OCI-LY3 (cell line): ENCODE measurements around the gene TMEM91.

Experiments
- CTCF ChIP-seq: fragments of 200-600, 300-600 bp; sonication (generic); IDR thresholded peaks from 2 replicates; pipeline ENCODE4 v1.5.1; 2014; ENCODE audit warnings: antibody characterized with exemption, low read length, low read depth
- EZH2phosphoT487 ChIP-seq: fragments of 200-600 bp; shearing (Covaris generic); IDR thresholded peaks from 2 replicates; pipeline ENCODE4 v1.6.1; 2018; ENCODE audit warnings: antibody characterized with exemption, mixed run types, low read depth

GRCh38 chr19:41373993-41374392 lies 2.3 kb upstream of the TMEM91 start:
- TF ChIP-seq CTCF (no peak), EZH2phosphoT487 (no peak)
